HG03280 (cell line): ENCODE measurements around the gene PAX3.

Experiments used
- ATAC-seq: cut with Tn5 transposase; IDR thresholded peaks from one replicate; pipeline ENCODE4 v1.9.1; 2021; ENCODE audit warnings: mild to moderate bottlenecking, moderate library complexity; ENCODE audit not compliant: unreplicated experiment

The PAX3 gene

DNA sequence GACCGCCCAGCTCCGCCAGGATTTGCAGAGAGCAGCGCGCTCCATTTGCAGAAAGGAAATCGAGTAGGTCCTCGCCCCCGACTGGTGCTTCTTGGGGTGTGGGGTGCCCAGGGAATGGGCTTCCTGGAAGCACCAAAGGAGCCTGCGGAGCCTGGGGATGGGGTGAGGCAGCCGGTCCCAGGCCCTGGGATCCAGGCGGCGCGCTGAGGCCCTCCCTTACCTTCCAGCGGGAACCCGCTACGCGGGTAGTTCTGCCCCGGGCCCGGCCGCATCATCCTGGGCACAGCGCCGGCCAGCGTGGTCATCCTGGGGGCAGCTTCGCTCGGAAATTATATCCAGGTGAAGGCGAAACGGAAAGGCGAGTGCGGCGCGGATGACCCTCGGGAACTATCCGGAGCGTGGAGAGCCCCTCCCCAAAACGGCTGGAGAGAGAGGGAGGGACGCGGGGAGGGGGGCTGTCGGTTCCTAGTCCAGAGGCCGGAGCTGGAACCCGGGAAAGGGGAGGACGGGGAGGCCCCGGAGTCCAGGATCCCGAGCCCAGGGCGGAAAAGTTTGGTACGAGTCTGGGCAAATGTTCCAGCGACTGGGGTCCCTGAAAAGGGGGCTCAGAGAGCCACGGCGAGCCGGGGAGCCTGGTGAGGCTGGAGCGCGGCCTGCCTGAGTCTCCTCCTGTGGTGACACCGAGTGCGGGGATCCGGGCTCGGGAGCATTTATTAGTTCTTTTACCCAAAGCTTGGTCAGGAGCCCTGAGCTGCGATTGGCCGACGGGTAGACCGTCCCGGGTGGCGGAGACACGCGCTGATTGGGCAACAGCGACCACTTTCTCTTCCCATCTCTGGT lies at the start of gene PAX3:
Gene PAX3 (minus strand): TSS at position 688 of the 840 bp plus-strand sequence. CDS start 383 bp downstream, at position 305.
- no peak for ATAC-seq

DNA sequence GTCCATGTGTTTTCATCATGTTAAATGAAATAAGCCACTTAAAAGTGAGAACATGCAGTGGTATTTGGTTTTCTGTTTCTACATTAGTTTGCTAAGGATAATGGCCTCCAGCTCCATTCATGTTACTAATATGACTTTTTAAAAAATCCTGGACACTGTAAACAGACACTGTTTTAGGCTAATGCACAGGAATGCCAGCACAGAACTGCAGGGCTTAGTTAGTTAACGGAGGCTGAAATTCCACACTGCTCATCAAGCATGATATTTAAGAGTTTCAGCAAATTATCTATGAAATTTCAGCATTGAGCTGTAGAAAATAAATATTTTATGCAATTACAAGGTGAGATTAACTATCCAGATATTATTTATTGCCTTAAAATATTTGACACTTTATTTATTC lies 42.5 kb upstream of the PAX3 start:
- ATAC-seq = no peak

DNA sequence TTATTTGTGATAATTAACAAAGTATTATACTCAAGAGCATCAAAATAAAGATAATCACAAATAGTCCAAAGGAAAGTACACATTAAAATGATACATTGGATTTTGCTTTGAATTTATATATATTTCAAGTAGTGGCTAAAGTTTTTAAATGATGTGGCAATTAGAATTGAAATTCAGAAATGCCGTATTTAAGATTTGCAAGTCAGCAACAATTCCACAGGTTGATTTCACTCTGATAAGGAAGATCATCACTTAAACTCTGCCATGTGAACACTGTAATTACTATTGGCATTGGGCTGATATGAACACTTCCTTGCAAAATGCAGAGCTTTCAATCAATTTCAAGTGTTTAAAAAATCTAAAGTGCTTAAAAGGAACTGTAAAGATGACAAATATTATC lies 39.6 kb upstream of the PAX3 start:
- ATAC-seq = no peak

DNA sequence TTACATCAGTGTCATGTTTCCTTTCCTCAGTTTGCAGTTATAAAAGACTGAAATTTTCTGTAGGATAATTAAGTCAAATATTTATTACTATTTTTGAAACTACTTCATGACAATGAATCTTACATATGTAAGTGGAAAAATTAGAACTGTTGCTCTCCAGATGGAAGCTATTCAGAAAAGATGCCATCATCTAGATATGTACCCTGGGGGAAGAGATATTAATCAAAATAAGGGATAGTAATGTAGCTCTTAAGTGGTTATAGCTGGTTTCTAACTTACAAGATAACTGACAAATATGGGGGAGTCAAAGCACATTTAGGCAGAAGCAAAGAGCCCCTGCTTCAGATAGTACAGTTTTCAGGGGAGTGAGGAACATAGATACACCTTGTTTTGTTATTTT lies 38.1 kb upstream of the PAX3 start:
- ATAC-seq = no peak

DNA sequence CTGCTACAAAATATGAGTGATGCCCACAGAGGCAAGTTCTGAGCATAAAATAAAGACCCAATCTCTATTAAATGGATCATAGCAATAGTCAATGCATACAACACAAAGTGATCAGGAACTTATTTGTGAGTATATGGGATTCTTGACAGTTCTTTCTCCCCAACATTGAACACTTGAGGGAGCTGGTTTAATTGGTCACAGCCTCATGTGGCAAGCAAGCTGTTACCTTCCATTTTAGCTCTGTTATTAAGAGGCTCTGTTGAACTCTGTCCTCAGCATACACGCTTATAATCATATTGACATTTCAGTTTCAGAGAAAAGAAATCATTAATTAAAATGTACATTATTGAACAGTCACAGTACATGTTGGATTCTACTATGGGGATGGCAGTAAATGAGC lies 37.6 kb upstream of the PAX3 start:
- ATAC-seq = no peak

DNA sequence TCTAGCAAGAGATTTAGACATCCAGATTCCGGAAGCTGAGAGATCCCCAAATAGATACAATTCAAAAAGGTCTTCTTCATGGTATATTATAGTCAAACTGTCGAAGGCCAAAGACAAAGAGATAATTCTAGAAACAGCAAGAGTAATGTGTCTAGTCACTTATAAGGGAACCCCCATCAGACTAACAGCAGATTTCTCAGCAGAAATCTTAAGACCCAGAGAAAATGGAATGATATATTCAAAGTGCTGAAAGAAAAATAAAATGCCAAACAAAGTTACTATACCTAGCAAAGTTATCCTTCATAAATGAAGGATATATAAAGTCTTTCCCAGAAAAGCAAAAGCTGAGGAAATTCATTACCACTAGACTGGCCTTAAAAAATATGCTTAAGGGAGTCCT lies 36.1 kb upstream of the PAX3 start:
- ATAC-seq = no peak

DNA sequence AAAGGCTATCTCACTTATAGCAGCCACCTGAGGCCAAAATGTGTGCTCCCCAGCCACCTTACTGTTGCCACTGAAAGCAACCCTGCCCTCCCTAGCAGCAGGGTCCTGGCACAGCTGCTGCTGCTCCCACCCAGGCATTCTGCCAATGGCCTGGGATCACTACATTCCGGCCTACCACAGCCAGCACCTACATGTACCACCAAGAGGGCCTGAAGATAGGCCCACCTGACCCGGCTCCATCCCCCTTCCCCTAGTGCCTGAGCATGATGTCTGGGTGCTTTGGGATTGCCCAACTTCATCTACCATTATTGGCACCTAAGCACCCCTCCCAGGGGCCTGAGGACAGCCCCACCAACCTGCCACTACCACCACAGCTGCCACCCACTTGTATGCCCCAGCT lies 34.6 kb upstream of the PAX3 start:
- no peak for ATAC-seq

DNA sequence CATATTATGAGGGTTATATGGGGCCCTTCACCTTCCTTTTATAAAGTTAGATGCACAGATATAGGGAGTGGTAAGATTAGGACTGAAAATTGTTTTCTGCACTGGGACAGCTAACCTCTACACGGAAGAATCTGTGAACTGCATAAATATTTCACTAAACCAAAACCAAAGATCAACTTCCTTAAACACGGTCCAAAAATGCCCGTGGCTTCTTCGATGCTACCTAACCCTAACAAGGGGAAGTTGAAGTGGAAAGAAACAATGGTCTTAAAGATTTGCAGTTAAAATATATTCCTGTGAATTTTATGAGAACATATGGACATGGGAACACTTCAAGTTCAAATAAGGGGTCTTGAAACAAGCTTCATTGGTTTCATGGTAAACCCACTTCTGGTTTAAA lies 33.3 kb upstream of the PAX3 start:
- no peak for ATAC-seq

DNA sequence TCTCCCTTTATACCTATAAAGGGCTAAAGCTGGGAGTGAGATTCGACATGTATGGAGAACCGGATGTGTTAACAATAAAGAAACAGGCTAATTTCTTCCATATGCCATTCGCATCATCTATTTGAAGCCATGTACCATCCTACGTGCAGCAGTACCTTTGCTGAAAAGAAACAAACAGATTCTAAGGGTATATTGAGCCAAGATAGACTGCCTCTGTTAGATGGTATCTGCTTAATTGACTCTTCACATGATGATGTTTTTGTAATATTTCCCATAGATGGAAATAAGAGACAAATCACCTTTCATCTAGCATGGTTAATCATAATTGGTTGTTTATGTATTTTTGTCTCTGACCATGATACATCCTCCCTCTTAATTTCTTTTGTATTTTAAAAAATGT lies 32.1 kb upstream of the PAX3 start:
- no peak for ATAC-seq

DNA sequence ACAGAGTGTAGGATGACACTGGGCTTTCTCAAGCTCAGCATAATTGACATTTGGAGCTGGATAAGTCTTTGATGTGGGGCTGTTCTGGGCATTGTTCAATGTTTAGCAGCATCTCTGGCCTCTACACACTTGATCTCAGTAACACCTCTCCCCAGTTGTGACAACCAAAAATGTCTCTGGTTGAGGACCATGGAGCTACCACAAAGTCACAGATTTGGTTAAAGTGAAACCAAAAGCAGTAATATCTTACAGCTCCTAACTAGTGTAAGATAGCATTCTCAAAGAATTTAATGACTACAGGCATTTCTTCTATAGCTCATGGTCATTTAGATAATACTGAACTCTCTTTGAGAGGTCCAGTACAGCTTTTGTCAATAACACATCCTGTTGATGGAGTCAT lies 23.4 kb upstream of the PAX3 start:
- no peak for ATAC-seq

DNA sequence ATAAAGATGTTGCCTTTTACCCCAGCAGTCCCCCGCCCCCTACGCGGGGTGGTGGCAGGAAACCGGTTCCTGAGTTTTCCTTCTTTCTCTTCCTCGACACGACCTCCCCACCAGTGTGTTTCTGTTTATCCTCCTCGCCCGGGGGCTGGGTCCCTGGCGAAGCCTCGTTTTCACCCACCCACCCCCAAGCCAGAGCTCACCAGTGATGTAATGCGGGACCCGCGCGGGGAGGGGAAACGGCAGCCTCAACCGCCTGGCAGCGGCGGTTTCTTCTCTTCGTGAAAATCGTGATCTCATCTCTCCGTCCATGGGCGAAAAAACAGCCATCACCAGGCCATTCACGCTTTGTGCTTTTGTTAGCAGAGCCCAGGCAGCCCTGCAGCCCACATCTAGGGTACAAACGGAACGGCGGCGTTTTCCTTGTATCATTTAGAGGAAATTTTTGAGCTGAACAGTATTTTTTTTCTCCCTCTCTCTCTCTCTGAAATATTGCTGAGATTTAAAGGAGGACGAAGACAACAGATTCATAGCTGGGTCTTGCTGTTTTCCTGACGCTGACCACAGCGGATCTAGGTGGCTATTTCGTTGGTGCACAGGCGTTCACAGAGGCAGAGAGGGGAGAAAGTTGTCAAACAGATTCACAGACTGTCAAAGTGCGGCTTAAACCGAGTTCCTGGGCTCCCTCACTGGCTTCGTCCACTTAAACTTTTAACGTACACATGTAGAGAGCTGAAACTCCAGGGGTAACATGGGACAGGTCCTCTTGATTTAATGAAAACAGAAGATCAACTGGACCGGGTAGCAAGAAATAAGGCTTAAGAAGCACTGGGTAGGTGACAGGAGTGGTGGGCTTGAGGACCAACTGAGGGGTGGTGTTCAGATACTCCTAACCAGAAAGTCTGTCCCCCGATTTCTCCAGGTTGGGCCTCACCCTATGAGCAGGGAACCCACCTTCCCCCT lies 21.9 kb upstream of the PAX3 start:
- no peak for ATAC-seq

DNA sequence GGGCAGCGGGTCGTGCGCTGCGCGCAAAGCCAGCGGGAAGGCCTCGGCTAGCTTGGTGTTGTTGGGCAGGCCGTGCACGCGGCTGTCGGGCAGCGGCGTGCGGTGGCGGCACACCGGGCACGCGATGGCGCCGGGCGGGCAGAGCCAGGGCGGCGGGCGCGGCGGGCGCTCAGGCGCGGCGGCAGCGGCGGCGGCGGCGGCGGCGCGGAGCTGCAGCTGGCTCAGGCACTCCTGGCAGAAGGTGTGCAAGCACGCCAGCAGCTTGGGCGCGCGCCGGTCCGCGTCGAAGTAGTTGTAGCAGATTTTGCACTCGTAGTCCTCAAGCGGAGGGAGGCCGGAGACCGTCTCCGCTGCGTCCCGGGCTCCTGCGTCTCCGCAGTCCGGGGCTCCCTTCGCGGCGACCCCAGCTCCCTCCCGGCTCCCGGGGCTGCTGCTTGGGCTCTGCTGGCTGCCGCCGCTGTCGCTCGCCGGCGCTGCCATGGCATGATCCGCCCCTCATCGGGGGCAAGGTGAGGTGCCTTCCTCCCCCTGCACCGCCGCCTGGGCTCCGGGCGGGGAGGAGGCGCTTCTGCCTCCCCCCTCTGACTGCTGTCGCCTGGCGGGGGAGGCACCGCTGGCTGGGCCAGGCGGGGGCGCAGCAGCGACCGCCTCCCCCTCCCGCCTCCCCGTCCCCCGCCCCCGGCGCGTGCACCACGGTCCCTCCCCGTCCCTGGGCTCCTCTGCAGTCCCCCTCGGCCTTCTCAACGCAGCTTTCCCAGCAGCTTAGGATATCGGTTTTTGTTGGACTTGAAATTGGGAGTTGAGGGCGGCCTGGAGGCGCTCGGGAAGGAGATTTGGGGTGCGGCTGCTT lies 21.0 kb upstream of the PAX3 start:
- peak; percentile 39 for ATAC-seq

DNA sequence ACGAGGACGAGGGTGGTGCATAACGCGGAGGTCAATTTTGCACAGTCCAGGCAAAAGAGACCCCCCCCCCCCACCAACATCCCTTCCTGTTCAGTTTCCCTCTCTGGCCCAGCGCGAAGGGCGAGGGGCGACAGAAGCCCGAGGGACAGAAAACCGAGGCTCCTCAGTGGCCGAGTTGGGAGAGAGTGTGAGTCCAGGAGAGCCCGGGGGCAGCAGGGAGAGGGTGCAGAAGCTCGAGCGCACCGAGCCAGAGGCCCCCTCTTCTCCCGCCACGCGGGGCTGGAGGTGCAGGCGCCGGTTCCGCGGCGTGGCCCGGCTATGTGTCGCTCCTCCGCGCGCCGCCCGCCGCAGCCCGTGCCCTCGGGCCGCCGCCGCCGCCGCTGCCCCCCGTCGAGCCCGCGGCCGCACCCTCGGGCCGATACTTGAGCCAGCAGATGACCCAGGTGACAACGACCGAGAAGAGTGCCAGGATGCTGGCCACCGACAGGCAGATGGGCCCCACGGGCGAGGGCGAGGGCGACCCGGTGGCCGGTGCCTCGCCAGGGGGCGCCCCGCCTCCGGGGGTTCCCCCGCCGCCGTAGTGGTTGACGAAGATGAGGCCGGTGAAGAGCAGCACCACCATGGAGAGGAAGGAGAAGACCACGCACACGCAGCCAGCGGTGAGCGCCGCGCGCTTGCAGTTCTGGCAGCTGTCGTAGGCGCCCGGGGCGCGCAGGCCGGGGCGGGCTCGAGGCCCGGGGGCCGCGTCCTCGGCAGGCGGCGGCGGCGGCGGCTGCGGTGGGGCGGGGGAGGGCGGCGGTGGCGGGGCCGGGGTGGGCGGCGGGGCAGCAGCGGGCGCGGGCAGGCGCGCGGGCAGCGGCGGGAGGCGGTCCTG lies 20.2 kb upstream of the PAX3 start:
- ATAC-seq = peak; percentile 49

DNA sequence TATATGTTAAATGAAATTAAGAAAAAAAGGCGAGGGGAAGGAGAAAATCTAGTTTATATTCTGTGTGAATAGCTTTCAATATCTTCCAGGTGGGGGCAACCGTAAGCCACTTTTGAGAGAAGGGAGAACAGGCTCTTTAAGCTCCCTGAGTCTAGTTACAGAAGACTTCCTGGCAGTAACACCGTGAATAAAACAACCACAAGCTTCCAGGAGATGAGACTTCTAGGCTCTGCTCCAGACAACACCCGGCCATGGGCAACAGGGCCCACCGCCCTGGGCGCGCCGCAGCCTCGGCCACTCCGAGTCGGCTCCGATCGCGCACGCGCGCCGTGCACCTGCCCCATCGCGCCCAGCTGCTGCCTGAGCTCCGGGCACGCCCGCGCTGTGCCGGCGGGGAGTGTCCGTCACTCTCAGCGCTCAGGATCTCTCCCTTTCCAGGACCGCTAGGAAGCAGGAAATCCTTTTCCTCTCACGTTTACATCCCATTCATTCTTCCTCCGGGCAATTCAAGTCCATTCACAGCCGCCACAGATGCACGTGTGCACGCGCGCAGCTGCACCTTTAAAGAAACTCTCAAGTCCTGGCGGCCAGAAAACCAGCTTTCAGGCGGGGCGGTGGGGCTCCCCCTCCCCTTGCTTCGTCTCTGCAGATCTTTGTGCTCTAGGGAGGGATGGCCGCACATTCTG lies 19.4 kb upstream of the PAX3 start:
- peak; percentile 55 for ATAC-seq

DNA sequence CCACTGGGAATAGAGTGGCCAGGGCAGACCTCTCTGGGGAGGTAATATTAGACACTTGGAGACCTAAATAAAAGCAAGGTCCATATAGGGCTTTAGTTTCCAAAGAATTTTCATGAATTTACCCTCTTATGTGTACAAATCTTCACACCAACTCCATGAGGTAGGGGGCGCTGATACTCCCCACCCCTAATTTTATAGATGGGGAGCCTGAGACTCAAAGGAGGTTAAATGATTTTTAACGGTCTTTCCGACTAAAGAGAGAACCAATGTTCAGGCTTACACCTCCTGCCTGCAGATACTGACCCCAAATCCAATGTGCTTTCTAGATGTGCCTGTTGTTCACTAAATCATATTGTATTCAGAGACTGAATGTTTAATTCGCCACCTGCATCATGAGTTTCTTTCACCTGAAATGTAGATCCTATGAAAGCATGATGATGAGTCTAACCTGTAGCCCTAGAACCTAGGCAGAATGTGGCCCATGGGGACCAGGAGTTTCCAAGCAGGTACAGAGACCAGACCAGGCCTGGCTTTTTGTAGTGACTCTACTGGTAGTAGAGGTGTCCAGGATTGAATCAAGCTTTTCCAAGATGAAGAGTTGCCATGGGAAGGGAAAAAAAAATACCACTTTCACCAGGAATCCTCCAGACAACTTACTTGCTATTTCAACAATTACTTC lies 16.8 kb upstream of the PAX3 start:
- no peak for ATAC-seq

DNA sequence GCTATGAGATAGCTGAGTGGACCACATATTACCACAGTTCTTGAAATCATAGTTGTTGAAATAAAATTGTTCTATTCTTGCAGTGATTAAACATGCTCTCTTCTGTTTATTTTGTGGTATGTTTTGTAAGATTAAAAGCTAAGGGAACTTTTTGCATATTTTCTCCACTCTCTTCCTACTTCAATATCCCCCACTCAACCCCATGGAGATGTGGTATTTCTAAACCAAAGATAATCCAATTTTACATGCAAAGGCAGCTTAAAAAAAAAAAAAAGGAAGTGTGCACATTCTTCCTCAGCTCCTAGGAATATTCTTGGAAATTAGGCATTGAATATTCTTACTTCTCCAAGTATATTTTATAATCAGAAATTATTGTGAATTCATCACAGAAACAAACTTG lies 15.0 kb upstream of the PAX3 start:
- ATAC-seq = no peak

DNA sequence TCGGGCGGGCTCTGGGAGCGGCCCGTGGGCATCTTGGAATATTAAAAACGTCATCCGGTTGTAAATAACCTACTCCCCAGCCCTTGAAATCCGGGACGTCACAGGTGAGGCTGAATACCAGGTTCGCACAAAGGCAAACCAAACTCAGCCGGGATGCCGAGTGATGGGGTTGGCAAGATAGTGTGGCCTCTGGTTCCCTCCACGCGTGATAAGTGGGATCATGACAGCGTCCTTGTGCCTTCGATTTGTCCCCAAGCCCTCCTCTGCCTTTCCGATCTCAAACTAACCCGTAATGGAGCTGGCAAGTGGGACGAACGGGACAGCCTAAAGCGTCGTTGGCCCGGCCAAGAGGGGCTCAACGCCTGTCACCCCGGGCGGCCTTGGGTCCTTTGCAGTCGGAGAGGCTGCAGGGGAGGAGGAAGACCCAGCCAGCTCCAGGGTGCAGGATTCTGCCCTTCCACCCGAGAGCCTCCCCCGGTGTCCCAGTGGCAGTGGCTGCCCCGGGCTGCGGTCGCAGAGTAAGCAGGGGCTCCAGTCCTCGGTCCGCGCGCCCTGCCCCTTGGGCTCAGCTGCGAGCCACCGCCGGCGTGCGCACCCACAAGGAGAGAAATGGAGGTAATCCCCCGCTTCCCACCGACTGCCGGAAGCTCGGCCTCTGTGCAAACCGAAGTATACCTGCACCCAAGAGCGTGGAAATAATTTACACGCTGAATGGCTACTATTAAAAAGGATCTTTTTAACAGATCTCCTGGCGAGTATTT lies 13.4 kb upstream of the PAX3 start:
- no peak for ATAC-seq

DNA sequence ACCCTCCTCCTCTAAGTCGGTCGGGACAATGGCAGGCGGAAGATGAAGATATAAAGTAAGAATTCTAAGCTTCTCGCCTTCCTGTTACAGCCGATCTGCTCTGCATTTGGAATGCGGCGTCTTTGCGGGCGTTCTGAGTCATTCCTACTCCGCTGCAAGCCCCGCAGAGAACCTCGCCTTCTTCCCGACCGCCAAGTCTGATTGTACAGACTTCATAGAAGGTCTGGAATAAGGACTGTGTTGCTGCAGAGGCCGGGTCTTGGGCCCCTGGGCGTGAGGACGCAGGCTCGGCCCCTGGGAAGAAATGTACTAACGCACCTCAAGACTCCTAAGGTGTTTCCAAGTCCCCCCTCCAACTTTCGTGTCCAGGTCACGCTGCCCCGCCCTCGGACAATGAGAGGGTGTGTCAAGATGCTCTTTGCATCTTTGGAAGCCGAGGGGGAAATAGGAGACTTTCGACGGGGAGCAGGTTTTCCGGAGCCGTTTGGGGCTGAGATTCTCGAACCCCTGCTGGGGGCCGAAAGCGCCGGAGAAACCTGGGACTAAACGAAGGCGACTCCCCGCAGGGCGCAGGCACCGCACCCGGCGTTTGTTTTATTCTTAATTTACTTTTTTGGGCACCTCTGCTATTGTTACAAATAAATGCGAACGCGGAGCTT lies 12.7 kb upstream of the PAX3 start:
- ATAC-seq = no peak
